ENCODE data around the gene LLCFC1.

Gene LLCFC1

GRCh38 chr7:142913051-142913450 is 26.2 kb upstream of the LLCFC1 start:
- DNase-seq = no peak

DNA sequence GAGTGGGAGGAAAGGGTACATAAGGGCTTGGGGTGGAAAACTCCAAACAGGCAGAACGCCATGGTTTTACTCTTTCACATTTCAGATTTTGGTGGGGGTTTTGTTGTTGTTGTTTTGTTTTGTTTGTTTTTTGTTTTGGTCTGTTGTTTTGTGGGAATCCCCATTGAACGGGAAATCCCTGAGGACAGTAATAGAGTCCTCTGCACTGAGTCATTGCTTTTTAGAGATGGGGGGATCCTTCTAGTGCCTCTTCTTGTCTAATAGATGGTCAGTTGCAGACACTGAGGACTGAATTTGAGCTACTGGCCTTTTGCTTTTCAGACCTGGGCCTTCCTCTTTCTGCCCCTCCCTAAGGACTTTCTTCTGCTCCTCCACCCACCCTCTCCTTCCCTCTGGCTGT is 25.7 kb upstream of the LLCFC1 start:
- no peak for DNase-seq

- DNase-seq = no peak
Measured at GRCh38 chr7:142914121-142914520, 25.2 kb upstream of the LLCFC1 start.

DNA sequence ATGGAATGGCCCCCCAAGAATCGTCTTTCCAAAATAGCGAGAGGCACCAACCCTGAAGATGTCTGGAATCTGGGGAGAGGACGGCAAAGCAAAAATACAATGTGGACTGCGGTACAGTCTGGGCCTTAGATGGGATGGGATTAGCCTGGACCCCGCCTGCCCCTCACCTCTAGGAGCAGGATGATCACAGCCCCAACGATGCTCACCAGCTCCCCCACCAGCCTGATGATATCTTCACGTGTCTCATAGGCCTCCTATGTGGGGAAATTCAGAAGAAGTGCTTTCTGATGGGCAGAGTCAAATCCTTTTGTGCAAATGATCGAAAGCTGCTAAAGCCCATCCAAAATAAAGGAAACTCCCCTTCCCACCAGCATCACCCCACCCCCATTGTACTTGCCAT is 24.0 kb upstream of the LLCFC1 start:
- no peak for DNase-seq

GRCh38 chr7:142916508-142916907 is 22.8 kb upstream of the LLCFC1 start:
- no peak for DNase-seq

DNA sequence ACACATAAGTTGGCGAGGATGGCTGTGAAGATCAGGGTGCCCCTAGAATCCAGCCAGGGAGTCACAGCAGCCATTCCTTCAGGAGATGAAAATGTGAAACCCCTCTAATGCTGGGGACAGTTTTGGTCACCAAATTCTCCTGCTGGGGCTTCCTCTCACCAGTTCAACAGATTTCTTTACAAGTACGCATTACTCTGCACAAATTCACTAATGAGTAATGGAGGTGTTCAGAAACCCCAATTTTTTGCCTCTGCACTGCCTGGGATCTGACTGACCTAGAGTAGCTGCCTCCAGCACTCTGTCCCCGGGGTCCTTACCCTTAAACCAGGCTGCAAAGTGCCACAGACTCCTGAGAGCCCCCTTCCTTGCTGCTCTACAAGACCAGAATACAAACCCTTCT is 21.8 kb upstream of the LLCFC1 start:
- DNase-seq = no peak

DNA sequence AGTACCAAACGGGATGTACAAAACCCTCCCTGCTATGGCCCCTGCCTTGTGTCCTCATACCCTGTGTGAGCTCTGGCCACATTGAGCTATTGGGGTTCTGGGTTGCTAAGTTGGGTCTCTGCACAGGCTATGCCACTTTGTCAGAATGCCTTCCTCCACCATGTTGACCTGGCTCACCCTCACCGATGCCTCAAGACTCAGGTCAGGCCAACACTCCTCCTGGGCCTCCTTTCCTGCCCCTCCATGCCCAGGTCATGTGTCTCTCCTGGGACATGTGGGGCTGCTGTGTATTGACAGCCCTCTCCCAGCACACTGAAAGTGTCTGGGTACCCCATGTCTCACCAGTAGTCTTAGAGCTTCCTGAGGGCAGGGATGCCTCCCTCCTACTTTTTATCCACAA is 20.4 kb upstream of the LLCFC1 start:
- no peak for DNase-seq

- no peak for DNase-seq
Measured at GRCh38 chr7:142919656-142920055, 19.6 kb upstream of the LLCFC1 start.

DNA sequence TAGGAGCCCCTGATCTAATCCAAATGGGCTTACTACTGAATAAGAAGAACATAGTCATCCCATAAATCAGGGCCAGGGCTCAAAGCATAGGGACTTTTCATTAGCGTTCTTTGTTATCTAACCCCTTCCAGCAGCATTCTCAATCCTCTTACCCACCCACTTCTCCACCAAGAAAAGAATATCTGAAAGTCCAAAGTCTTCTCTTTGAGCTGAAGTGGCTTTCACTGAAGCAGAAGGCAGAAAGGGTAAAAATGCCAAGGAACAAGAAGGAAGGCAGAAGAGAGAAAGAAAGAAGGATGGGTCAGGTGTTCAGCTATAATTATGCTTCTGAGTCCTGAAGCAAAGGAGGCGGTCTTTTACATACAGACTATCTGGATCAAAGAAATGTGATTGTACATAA is 15.9 kb upstream of the LLCFC1 start:
- no peak for DNase-seq

DNA sequence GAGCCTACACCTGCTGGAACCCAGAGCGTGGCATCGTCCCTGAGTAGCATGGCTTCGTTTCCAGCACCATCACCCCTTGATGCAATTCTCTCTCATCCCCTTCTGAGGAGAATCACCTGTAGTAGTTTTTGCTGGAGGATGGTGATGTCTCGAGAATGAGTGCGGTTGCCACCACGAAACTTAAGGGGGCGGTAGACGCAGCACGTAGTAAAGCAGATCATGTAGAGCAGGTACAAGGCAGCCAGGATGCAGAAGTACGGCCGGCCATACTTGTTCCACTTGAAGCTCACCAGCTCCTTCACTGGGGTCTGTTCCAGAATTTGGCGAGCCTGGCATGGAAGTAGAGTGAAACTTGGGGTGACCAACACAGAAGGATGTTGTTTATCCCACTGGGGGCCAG is 13.9 kb upstream of the LLCFC1 start:
- no peak for DNase-seq

DNA sequence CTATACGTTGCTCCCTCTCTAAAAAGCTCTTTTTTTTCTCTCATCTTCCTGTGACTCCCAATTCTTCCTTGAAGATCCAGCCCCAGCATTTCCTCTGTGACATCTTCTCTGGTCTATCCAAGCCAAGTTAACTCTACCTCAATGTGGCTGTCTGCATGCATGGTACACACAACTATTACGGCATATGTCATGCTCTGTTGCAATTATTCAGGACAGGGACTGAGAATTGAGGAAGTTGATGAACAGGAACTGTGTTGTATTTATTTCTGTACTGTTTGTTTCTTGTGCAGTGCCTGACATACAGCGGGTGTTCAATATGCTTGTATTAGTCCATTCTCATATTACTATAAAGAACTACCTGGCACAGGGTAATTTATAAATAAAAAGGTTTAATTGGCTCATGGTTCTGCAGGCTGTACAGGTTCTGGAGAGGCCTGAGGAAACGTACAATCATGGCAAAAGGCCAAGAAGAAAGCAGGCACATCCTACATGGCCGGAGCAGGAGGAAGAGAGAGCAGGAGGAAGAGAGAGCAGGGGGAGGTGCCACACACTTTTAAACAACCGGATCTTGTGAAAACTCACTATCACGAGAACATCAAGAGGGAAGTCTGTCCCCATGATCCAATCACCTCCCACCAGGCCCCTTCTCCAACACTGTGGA is 12.1 kb upstream of the LLCFC1 start:
- no peak for DNase-seq

DNA sequence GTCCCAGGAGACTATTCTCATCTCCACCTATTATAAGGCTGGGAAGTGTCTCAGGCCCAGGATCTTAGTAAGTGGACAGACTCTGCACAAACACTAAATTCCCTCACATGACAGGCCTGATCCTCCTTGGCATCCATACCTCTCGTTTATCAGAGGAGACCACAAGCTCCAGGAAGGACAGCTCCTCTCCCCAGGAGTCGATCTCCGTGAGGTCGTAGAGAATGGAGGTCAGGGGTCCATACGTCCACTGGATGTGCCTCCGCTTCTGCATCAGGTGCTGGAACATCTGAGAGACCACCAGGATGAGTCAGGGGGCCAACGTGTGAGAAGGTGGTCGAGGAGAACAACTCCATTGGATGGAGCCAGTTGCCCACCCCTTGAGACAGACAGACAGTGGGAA is 11.3 kb upstream of the LLCFC1 start:
- no peak for DNase-seq

- DNase-seq = no peak
Measured at GRCh38 chr7:142930126-142930730, 9.1 kb upstream of the LLCFC1 start.

- DNase-seq = no peak
Measured at GRCh38 chr7:142932386-142933091, 6.7 kb upstream of the LLCFC1 start.

- DNase-seq = no peak
Measured at GRCh38 chr7:142933092-142933475, 6.2 kb upstream of the LLCFC1 start.

- no peak for DNase-seq
Measured at GRCh38 chr7:142933624-142934023, 5.7 kb upstream of the LLCFC1 start, which contains the start of gene TRPV5. Gene TRPV5 (minus strand): TSS chr7:142933746. CDS start chr7:142933459, 287 bp downstream.

- DNase-seq = no peak
Measured at GRCh38 chr7:142934056-142934455, 5.2 kb upstream of the LLCFC1 start.

GRCh38 chr7:142935941-142936565 is 3.2 kb upstream of the LLCFC1 start:
- no peak for DNase-seq

DNA sequence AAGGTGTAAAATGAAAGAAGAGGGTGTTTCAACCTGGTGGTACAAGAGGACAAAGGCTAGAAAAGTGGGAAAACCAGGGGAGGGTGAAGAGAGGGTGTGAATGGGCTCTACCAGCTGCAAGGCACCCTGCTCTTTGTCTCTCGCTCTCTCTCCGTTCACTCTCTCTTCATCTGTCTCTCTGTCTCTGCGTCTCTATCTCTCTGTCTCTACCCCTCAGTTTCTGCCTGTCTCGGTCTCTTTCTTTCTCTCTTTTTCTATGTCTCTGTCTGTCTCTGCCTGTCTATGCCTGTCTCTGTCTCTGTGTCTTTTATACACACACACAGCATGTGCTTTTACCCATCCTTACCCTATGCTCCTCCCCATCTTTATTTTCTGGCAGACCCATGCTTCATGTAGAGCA is 673 bp upstream of the LLCFC1 start:
- no peak for DNase-seq

- DNase-seq = no peak
Measured at GRCh38 chr7:142940966-142941535, 1.8 kb downstream of the LLCFC1 start.

GRCh38 chr7:142941541-142941940 is 2.3 kb downstream of the LLCFC1 start:
- DNase-seq = no peak

DNA sequence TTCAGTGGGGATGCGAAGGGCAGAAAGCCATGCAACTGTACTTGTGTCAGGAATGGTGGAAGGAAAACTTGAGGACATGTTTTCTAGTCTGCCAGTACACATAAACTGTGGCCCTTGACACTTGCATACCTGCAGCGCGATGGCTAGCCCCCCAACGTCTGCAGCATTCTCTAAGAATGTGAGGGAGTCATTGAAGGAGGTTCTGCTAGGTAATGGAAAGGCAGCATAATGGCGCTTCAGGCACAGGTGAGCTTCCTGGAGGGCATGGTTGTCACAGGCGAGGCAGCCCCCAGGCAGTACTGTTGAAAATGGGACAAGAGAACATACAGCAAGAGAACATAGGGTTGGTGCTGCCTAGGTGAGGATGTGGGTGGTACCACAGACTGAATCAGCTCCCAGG is 3.5 kb downstream of the LLCFC1 start:
- DNase-seq = no peak

DNA sequence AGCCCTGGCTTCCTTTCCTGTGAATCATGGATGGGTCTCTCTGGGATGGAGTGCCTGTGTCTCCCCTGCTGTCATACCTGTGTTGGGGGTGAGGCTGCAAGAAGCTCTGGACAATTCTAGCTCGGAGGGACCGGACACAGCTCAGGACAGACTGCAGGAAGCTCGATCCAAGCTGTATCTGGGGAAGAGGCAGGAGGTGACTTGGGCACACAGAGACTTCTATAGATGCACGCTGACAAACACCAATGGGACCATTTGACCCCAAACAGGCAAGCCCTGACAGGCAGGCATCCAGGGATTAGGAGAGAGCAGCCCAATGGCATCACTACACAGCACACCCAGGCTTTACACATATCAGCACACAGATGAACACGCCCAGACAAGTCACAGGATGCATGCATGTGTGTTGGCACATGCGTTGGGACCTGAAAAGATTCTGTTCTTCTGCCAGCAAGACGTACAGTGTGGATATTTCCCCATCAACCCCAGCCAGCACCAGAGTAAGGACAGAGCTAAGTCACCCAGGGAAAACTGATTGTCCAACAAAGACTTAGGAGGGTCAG is 4.5 kb downstream of the LLCFC1 start:
- no peak for DNase-seq
